Upper lobe of left lung (tissue), 6 donors: ENCODE results near the gene OGFRL1. TPM values are rescaled to one million over a fixed set of nuclear protein-coding genes. Genes with fewer than 3 reads are reported as not detected.

Experiments used
- ATAC-seq, 2 donors: fragments of 200-7000 bp; cut with Tn5 transposase; one replicate each; pipeline ENCODE4 v1.9.1; 2022; ENCODE audit warnings: mild to moderate bottlenecking in 2 of 2, moderate library complexity in 2 of 2; ENCODE audit not compliant: low FRiP score in 2 of 2
- DNase-seq, 2 donors: peaks; one replicate each; pipeline ENCODE4 v3.0.0-alpha.2; 2019 to 2020
- H3K27ac ChIP-seq, 4 donors: fragments of 200-600 bp; sonication (generic); one replicate each; pipeline ENCODE4 v1.5.1; 2016 to 2019
- H3K27me3 ChIP-seq, 4 donors: fragments of 200-600 bp; sonication (generic); one replicate each; pipeline ENCODE4 v1.5.1; 2017 to 2019
- H3K36me3 ChIP-seq, 4 donors: fragments of 200-600 bp; sonication (generic); one replicate each; pipeline ENCODE4 v1.5.1; 2016 to 2019
- H3K4me1 ChIP-seq, 4 donors: fragments of 200-600 bp; sonication (generic); one replicate each; pipeline ENCODE4 v1.5.1; 2018 to 2019
- H3K4me3 ChIP-seq, 4 donors: fragments of 200-600 bp; sonication (generic); one replicate each; pipeline ENCODE4 v1.5.1; 2017 to 2019; ENCODE audit warnings: mild to moderate bottlenecking in 2 of 4, moderate library complexity in 1 of 4
- H3K9me3 ChIP-seq, 4 donors: fragments of 200-600 bp; sonication (generic); one replicate each; pipeline ENCODE4 v1.5.1; 2018 to 2019
- CTCF ChIP-seq, 6 experiments: fragments of 450-650 bp in 4 of 6; fragments of 200-600 bp in 2 of 6; sonication (generic) in 2 of 6; IDR thresholded peaks; one replicate each; pipeline ENCODE4 v1.5.1; 2016 to 2019; ENCODE audit warnings: antibody characterized with exemption in 6 of 6
- EP300 ChIP-seq, 4 donors: sonication (generic); formaldehyde crosslinking; IDR thresholded peaks; one replicate each; pipeline ENCODE4 v1.5.1; 2017; ENCODE audit warnings: antibody characterized with exemption in 4 of 4, control low read depth in 2 of 4
- POLR2A ChIP-seq, 4 donors: fragments of 450-650 bp; IDR thresholded peaks; one replicate each; pipeline ENCODE4 v1.5.1; 2016 to 2017; ENCODE audit warnings: antibody characterized with exemption in 4 of 4, mild to moderate bottlenecking in 2 of 4
- POLR2AphosphoS5 ChIP-seq, 2 donors: sonication (generic); formaldehyde crosslinking; IDR thresholded peaks; one replicate each; pipeline ENCODE4 v1.5.1; 2017; ENCODE audit warnings: antibody characterized with exemption in 2 of 2
- WGBS, 2 donors: methylation state at CpG; one replicate each; pipeline ENCODE4 v1.1.5; 2017 to 2018; 5-methylcytosine and 5-hydroxymethylcytosine counted together
- total RNA-seq, 6 donors: library from RNA; depleted of rRNA in 4 of 6; stranded (reverse); fragments of >200 nt in 4 of 6; gene quantifications; one replicate each; pipeline versions ENCODE4 v1.1.0 to v1.2.1, GENCODE V29; 2016 to 2021
- donor health status: DM: no; HTN: no; CAD: no; lungs with moderate emphysema.
- donor health status: DM: no; HTN: yes; CAD: no; lungs with severe emphysema.

The OGFRL1 gene
- total RNA-seq, 6 donors from 2014 or later, result 11.5 to 36.1 (median 22.0) TPM

GRCh38 chr6:71289802-71290175 lies 1.2 kb downstream of the OGFRL1 start:
- peak overlapping the region; percentile 91 to 97 (median 94) for H3K27ac ChIP-seq
- H3K4me1 ChIP-seq, result peaks cover 29 to 52% (median 30%) of the 10 kb centered on the region in 4 donors
- no peaks in the 10 kb centered on the region for H3K27me3 ChIP-seq
- 70 to 76% methylated on average over 5 of the region's 5 CpGs for WGBS, 2 donors
- no peak for TF ChIP-seq POLR2AphosphoS5 (IDR thresholded peaks at IDR 0.05)
- ATAC-seq (no peak), DNase-seq (no peak)
- H3K36me3 ChIP-seq, result peaks cover 0 to 13% (median 0%) of the 10 kb centered on the region in 4 donors
- peak overlapping the region in 3 of 4 donors; percentile 59 to 80 (median 76) for H3K4me3 ChIP-seq
- H3K9me3 ChIP-seq, result no peaks in the 10 kb centered on the region

DNA sequence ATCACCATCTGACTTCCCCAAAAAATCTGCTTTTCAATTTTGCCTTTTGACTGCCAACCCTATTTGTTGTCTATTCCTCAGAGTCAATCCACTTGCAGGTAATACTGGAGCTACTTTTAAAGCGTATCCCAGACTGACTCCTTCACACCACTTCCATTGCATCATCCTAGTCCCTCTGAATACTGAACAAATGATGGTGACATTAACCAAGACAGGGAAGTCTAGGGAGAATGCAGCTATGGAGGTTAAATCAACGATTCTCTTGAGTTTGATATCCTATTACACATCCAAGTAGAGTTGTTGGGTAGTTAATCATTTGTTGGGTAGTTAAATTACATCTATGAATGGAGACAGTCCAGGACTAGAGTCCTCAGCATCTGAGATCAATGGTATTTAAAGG lies 2.0 kb downstream of the OGFRL1 start:
- DNase-seq (no peak), ATAC-seq (no peak)
- Histone ChIP-seq H3K4me1 (peaks cover 29 to 52% (median 34%) of the 10 kb centered on the region in 4 donors), H3K9me3 (no peaks in the 10 kb centered on the region), H3K4me3 (peak overlapping the region in 1 of 4 donors; percentile 80), H3K27me3 (no peaks in the 10 kb centered on the region), H3K27ac (no peak overlapping the region), H3K36me3 (peaks cover 0 to 14% (median 0%) of the 10 kb centered on the region in 4 donors)
- WGBS, 2 donors, result 54 to 91% methylated on average over 2 of the region's 2 CpGs
- TF ChIP-seq POLR2AphosphoS5 (IDR thresholded peaks at IDR 0.05), result no peak
- TF ChIP-seq EP300 (IDR thresholded peaks at IDR 0.05), result no peak
- no peak for TF ChIP-seq CTCF (IDR thresholded peaks at IDR 0.05)
- TF ChIP-seq POLR2A (IDR thresholded peaks at IDR 0.05), result no peak

- Histone ChIP-seq H3K4me3 (no peak overlapping the region), H3K36me3 (peaks cover 0 to 27% (median 0%) of the 10 kb centered on the region in 4 donors), H3K9me3 (no peaks in the 10 kb centered on the region), H3K27ac (no peak overlapping the region), H3K27me3 (no peaks in the 10 kb centered on the region), H3K4me1 (peaks cover 29 to 48% (median 34%) of the 10 kb centered on the region in 4 donors)
- WGBS, 2 donors, result 70 to 75% methylated on average over 4 of the region's 4 CpGs
- DNase-seq (no peak), ATAC-seq (no peak)
- TF ChIP-seq CTCF (IDR thresholded peaks at IDR 0.05) (no peak), POLR2A (IDR thresholded peaks at IDR 0.05) (no peak), POLR2AphosphoS5 (IDR thresholded peaks at IDR 0.05) (no peak)
Observed at GRCh38 chr6:71292001-71292400, 3.4 kb downstream of the OGFRL1 start.

- Histone ChIP-seq H3K9me3 (no peaks in the 10 kb centered on the region), H3K36me3 (peaks cover 0 to 28% (median 0%) of the 10 kb centered on the region in 4 donors), H3K27me3 (no peaks in the 10 kb centered on the region), H3K4me1 (peaks cover 18 to 35% (median 29%) of the 10 kb centered on the region in 4 donors), H3K4me3 (no peak overlapping the region), H3K27ac (no peak overlapping the region)
- WGBS, 2 donors, result 29 to 67% methylated on average over 1 of the region's 1 CpG
- DNase-seq, result peak in 1 of 2 donors; percentile 32
- TF ChIP-seq POLR2AphosphoS5 (IDR thresholded peaks at IDR 0.05) (no peak), CTCF (IDR thresholded peaks at IDR 0.05) (no peak), EP300 (IDR thresholded peaks at IDR 0.05) (no peak), POLR2A (IDR thresholded peaks at IDR 0.05) (no peak)
- peak; percentile 37 to 69 for ATAC-seq
Observed at GRCh38 chr6:71294121-71294523, 5.5 kb downstream of the OGFRL1 start.

DNA sequence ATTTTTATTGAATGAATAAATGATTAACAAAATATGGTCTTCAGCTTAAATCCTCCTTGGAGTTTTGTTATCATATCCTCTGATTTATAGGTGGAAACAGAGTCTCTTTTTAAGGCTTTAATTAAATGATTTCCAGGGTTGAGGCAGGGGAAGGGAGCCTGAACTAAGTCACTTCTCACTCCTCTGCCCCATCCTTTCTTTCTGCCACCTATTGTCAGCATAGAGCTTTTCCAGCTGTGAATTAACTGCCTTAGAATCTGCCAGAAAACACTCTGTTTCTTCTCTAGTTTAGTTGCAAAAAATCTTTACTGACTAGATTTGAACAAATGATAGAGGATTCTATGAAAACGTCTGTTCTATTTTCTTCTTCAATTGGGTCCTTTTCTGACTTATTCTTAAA lies 9.8 kb downstream of the OGFRL1 start:
- no peaks in the 10 kb centered on the region for H3K9me3 ChIP-seq
- H3K27ac ChIP-seq, result no peak overlapping the region
- 78 to 84% methylated on average over 1 of the region's 1 CpG for WGBS, 2 donors
- peaks cover 7 to 14% (median 11%) of the 10 kb centered on the region in 4 donors for H3K4me1 ChIP-seq
- peaks cover 0 to 53% (median 0%) of the 10 kb centered on the region in 4 donors for H3K36me3 ChIP-seq
- TF ChIP-seq EP300 (IDR thresholded peaks at IDR 0.05) (no peak), POLR2A (IDR thresholded peaks at IDR 0.05) (no peak), CTCF (IDR thresholded peaks at IDR 0.05) (no peak), POLR2AphosphoS5 (IDR thresholded peaks at IDR 0.05) (no peak)
- H3K4me3 ChIP-seq, result no peak overlapping the region
- DNase-seq, result no peak
- no peaks in the 10 kb centered on the region for H3K27me3 ChIP-seq
- ATAC-seq, result no peak
